Posterior vena cava (tissue), 2 donors: ENCODE data around the gene ERBIN. TPM values are rescaled to one million over a fixed set of nuclear protein-coding genes. Genes with fewer than 3 reads are reported as not detected.
"Not testable (repeated sequence)": the region's sequence is repeated elsewhere in the genome, so short reads cannot be mapped to it uniquely, and the experiment has no call there.

Experiments used
- DNase-seq: peaks from one replicate; pipeline ENCODE4 v3.0.0-alpha.2; 2020; ENCODE audit warnings: low spot score
- intact Hi-C, 2 donors: fragments of 100-400 bp; cut with DNase I; formaldehyde crosslinking; loops; one replicate each; pipeline versions ENCODE4 v1.14.1 to v1.14.2; 2022 to 2023
- total RNA-seq, 2 donors: library from RNA; stranded (reverse); fragmentation: NEBNext Ultra II Directional; extraction: Animal tissue kit (Norgen Biotek cat#: 25700); gene quantifications; one replicate each; pipeline ENCODE4 v1.2.1, GENCODE V29; 2021
- donor health status: DM: yes; HTN: yes; CAD: no.
- donor health status: DM: yes; HTN: yes; CAD: no.

Gene ERBIN
- total RNA-seq, 2 donors from 2014 or later = 60.3 to 69.5 TPM

GRCh38 chr5:65913519-65913918, 12.9 kb upstream of the ERBIN start:
- DNase-seq = no peak
- intact Hi-C loops = no loop called here

- DNase-seq = no peak
- intact Hi-C loops = no loop called here
Measured at GRCh38 chr5:65914641-65915196, 11.7 kb upstream of the ERBIN start.

GRCh38 chr5:65915661-65916060, 10.7 kb upstream of the ERBIN start:
- DNase-seq, intact Hi-C loops: not testable (repeated sequence)

GRCh38 chr5:65916066-65916465, 10.3 kb upstream of the ERBIN start:
- intact Hi-C loops = no loop called here
- no peak for DNase-seq

- DNase-seq = no peak
- intact Hi-C loops = no loop called here
Measured at GRCh38 chr5:65916636-65917035, 9.7 kb upstream of the ERBIN start.

- intact Hi-C loops = no loop called here
- no peak for DNase-seq
Measured at GRCh38 chr5:65919773-65920172, 6.6 kb upstream of the ERBIN start.

- DNase-seq = no peak
- intact Hi-C loops = no loop called here
Measured at GRCh38 chr5:65923339-65923738, 3.0 kb upstream of the ERBIN start.

DNA sequence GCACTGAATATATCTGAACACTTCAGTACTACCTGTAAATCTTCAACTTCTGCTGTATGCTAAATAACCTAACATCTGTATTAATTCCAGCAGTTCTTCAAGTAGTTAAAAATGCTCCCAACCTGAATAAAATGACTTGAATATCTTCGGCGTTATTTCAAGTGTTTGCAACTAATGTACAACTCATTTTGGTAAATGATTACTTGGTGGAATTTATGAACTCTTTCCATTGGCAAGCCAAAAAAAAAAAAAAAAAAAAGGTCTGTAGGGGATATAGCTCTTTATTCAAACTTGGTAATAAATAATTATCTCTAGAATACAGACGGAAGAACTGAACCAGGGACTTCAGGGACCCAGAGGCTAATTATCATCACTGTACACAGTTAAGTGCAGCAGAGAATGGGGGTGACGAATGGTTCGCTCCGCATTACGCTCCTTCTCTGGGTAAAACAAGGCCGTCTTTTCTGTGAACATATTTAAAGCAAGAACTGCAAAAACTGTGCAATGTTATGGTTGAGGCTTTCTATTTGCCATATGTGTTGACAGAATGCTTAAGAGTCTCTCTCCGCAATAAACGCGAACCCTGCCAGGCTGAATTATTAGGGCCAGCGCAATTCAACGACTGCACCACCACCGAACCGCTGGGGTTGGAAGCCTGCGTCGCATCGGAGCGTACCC, 1.9 kb upstream of the ERBIN start:
- no peak for DNase-seq
- intact Hi-C loops = no loop called here

- intact Hi-C loops = no loop called here
- peak; percentile 92 for DNase-seq
Measured at GRCh38 chr5:65925044-65925600, 1.3 kb upstream of the ERBIN start.

DNA sequence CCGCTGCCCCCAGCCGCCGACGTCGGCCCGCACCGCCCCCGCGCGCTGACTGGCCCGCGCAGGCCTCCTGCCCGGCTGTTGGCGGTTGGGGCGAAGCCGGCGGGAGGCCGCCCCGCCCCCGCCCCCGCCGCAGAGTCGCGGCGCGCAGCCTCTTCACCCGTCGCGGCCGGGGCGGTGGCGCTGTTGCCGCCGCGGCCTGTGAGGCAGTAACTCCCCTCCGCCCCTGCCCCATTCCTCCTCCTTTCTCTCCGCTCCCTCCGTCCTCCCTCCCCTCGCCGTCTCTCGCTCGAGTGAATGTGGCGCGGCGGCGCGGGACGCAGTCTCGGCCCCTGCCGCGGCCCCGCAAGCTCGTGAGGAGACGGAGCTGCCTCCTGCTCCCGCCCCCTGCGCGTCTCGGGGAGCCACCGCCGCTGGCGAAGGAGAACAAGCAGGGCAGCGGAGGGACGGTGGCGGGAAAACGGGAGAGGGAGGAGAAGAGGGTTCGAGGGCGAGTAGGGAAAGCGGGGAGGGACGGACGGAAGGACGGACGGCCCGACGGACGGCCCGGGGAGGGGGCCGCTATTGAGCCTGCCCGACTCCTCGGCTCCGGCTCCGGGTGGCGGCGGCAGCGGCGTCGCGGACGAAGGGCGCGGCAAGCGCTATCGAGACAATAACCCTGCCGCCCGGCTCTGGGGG, 637 bp upstream of the ERBIN start:
- intact Hi-C loops = no loop called here
- peak; percentile 91 for DNase-seq

DNA sequence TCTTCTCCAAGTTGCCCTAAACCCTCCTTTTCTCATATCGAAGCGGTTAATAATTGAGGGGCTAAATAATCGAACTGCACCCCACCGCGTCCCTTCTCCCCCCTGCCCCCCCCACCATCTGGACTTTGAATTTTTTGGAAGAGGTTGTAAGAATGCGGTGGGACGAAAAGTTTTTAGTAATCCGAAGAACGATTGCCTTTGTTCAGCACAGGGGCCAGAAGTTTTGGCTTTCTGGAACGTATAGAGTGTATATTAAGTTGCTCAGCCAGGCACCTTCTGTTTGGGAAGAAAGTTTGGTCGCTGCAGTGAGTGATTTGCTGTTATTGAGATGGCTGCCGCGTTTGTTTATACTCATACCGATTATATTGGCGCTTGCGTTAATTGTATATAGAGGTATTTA, 518 bp downstream of the ERBIN start:
- intact Hi-C loops = no loop called here
- DNase-seq = no peak

DNA sequence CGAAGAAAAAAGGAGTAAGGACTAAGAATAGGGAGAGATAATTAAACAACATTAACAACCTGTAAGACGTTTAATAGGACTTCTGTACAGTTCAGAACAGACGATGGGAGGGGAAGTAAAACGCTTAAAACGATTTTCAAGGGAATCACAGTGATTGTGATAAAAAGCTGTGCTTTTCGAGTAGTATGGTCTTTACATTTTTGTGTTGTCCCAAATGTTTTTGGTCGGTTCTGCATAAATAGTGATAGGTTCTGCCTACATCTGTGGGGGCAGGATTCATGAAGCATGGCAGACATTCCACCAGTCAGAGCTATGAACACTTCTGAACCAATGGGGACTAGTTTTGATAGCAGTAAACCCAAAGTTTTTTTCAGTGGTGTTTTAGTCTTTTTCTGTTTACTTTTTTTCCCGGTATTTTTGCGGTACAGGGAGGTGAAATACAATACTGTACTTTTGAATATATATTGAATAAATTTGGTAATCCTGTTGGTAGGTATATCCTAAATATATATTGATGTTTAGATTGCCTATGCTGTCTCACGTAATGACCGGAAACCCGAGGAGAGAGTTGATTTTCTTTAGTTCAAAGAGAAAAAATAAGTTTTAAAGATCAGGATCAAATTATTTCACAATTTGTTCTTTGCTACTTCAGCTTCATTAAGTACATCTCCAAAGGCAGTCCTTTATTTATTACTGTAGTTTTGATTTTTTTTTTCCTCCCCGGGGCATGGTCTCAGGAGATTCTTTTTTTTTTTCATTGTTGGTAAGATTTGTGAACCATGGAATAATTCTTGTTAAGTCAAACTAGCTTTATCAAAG, 1.3 kb downstream of the ERBIN start:
- intact Hi-C loops = no loop called here
- no peak for DNase-seq

- intact Hi-C loops = no loop called here
Measured at GRCh38 chr5:65928322-65928752, 2.0 kb downstream of the ERBIN start.

DNA sequence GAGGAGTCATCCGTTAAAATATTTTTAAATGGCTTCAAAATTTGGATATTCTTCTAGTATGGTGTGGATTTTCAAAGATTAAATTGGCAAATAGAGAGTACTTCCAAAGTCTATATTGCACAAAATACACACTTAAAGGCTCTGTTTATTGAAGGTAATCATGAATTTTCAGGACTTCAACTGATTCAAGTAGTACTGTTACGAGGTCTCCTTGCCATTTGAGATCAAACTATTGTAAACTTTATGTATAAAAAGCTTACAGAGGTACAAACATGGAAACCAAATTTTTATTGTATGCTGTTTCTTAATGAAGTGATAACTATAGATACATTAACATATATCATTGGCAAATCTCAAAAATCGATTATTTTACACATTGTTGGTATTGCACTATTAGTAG, 2.5 kb downstream of the ERBIN start:
- intact Hi-C loops = no loop called here
- DNase-seq = no peak

More at GRCh38 chr5:65928322-65928752, 2.0 kb downstream of the ERBIN start:
- DNase-seq = no peak

GRCh38 chr5:65932676-65933075, 6.3 kb downstream of the ERBIN start:
- intact Hi-C loops = loop anchor here in 1 of 2 donors (10.0 kb wide), 1 partner anchor 82 kb away; no protein-coding TSS in a partner anchor
- DNase-seq = peak; percentile 22

- no peak for DNase-seq
- intact Hi-C loops = loop anchor here in 1 of 2 donors (10.0 kb wide), 1 partner anchor 82 kb away; no protein-coding TSS in a partner anchor
Measured at GRCh38 chr5:65933295-65933694, 6.9 kb downstream of the ERBIN start.

GRCh38 chr5:65938256-65938655, 11.9 kb downstream of the ERBIN start:
- no peak for DNase-seq
- intact Hi-C loops = loop anchor here in 1 of 2 donors (10.0 kb wide), 1 partner anchor 77 kb away; no protein-coding TSS in a partner anchor

GRCh38 chr5:65943771-65944170, 17.4 kb downstream of the ERBIN start:
- intact Hi-C loops = no loop called here
- DNase-seq = no peak

- DNase-seq = no peak
- intact Hi-C loops = no loop called here
Measured at GRCh38 chr5:65946198-65946745, 19.9 kb downstream of the ERBIN start.
